H9 (cell line): ENCODE data around the gene ST6GALNAC3. TPM values are rescaled to one million over a fixed set of nuclear protein-coding genes. Genes with fewer than 3 reads are reported as not detected.

ENCODE experiments used
- DNase-seq: peaks from one replicate; pipeline ENCODE4 v3.0.0-alpha.2; 2017
- H2AFZ ChIP-seq: one replicate; pipeline ENCODE4 v1.6.1; 2013; ENCODE audit warnings: mild to moderate bottlenecking, low read length, control low read depth, moderate library complexity
- H2AK5ac ChIP-seq: 2 replicates; pipeline ENCODE4 v1.6.1; 2013; ENCODE audit warnings: low read length, control low read depth, mixed read lengths; ENCODE audit not compliant: insufficient read length
- H2BK120ac ChIP-seq: one replicate; pipeline ENCODE4 v1.6.1; 2013; ENCODE audit warnings: low read depth, mild to moderate bottlenecking, low read length, control low read depth, inconsistent platforms; ENCODE audit not compliant: poor library complexity, severe bottlenecking
- H2BK12ac ChIP-seq: 2 replicates; pipeline ENCODE4 v1.6.1; 2013; ENCODE audit warnings: low read length, control low read depth, mixed read lengths, low read depth; ENCODE audit not compliant: insufficient read length
- H2BK15ac ChIP-seq: 2 replicates; pipeline ENCODE4 v1.6.1; 2013; ENCODE audit warnings: low read depth, low read length, control low read depth
- H2BK20ac ChIP-seq: one replicate; pipeline ENCODE4 v1.6.1; 2013; ENCODE audit warnings: low read depth, mild to moderate bottlenecking, low read length, control low read depth, inconsistent platforms; ENCODE audit not compliant: poor library complexity, severe bottlenecking
- H2BK5ac ChIP-seq: 2 replicates; pipeline ENCODE4 v1.6.1; 2013; ENCODE audit warnings: low read length, control low read depth, mixed read lengths; ENCODE audit not compliant: insufficient read length
- H3K14ac ChIP-seq: 2 replicates; pipeline ENCODE4 v1.6.1; 2013; ENCODE audit warnings: low read length, control low read depth; ENCODE audit not compliant: insufficient read depth
- H3K18ac ChIP-seq: 2 replicates; pipeline ENCODE4 v1.6.1; 2013; ENCODE audit warnings: low read depth, mild to moderate bottlenecking, mixed read lengths, low read length, control low read depth; ENCODE audit not compliant: insufficient read length
- H3K23ac ChIP-seq: 2 replicates; pipeline ENCODE4 v1.6.1; 2013; ENCODE audit warnings: low read length, control low read depth, mixed read lengths, low read depth; ENCODE audit not compliant: insufficient read length
- H3K23me2 ChIP-seq: 2 replicates; pipeline ENCODE4 v1.6.1; 2013; ENCODE audit warnings: low read depth, mild to moderate bottlenecking, mixed read lengths, low read length, control low read depth; ENCODE audit not compliant: insufficient read length, poor library complexity, severe bottlenecking
- H3K27ac ChIP-seq: 2 replicates; pipeline ENCODE4 v1.5.1; 2013; ENCODE audit warnings: low read length, control low read depth, mixed read lengths, low read depth; ENCODE audit not compliant: insufficient read length
- H3K27me3 ChIP-seq: 2 replicates; pipeline ENCODE4 v1.6.1; 2013; ENCODE audit warnings: low read length, control low read depth, inconsistent platforms; ENCODE audit not compliant: insufficient read depth
- H3K4ac ChIP-seq: 2 replicates; pipeline ENCODE4 v1.6.1; 2013; ENCODE audit warnings: low read depth, mild to moderate bottlenecking, control low read depth, inconsistent platforms, low read length, moderate library complexity
- H3K4me1 ChIP-seq: 2 replicates; pipeline ENCODE4 v1.6.1; 2013; ENCODE audit warnings: low read length, control low read depth, inconsistent platforms; ENCODE audit not compliant: insufficient read depth
- H3K4me2 ChIP-seq: 2 replicates; pipeline ENCODE4 v1.6.1; 2013; ENCODE audit warnings: low read length, control low read depth, mixed read lengths; ENCODE audit not compliant: insufficient read length, insufficient read depth
- H3K56ac ChIP-seq: 2 replicates; pipeline ENCODE4 v1.6.1; 2013; ENCODE audit warnings: low read depth, mild to moderate bottlenecking, mixed read lengths, low read length, control low read depth; ENCODE audit not compliant: insufficient read length
- H3K79me1 ChIP-seq: 2 replicates; pipeline ENCODE4 v1.6.1; 2013; ENCODE audit warnings: low read depth, mild to moderate bottlenecking, moderate library complexity, low read length, control low read depth, inconsistent platforms; ENCODE audit not compliant: insufficient read depth, poor library complexity, severe bottlenecking
- H3K79me2 ChIP-seq: 2 replicates; pipeline ENCODE4 v1.6.1; 2013; ENCODE audit warnings: low read length, control low read depth, inconsistent platforms; ENCODE audit not compliant: insufficient read depth
- H3K9ac ChIP-seq: 2 replicates; pipeline ENCODE4 v1.6.1; 2013; ENCODE audit warnings: low read length, control low read depth, mixed read lengths; ENCODE audit not compliant: insufficient read length; ENCODE audit errors: extremely low read depth
- H3K9me3 ChIP-seq: one replicate; pipeline ENCODE4 v1.6.1; 2013; ENCODE audit warnings: low read depth, low read length, inconsistent platforms; ENCODE audit not compliant: control insufficient read depth
- H3T11ph ChIP-seq: one replicate; pipeline ENCODE4 v1.6.1; 2013; ENCODE audit warnings: mild to moderate bottlenecking, low read length, control low read depth, inconsistent platforms
- H4K20me1 ChIP-seq: one replicate; pipeline ENCODE4 v1.6.1; 2013; ENCODE audit not compliant: control insufficient read depth, insufficient read length, insufficient read depth
- H4K5ac ChIP-seq: 2 replicates; pipeline ENCODE4 v1.6.1; 2013; ENCODE audit warnings: low read depth, mild to moderate bottlenecking, mixed read lengths, low read length, control low read depth; ENCODE audit not compliant: insufficient read length
- H4K8ac ChIP-seq: replicated peaks from 2 replicates; pipeline ENCODE4 v1.6.1; 2013; ENCODE audit warnings: low read length, control low read depth, mixed read lengths, low read depth; ENCODE audit not compliant: insufficient read length
- H4K91ac ChIP-seq: 2 replicates; pipeline ENCODE4 v1.6.1; 2013; ENCODE audit warnings: low read depth, mild to moderate bottlenecking, moderate library complexity, mixed read lengths, low read length, control low read depth; ENCODE audit not compliant: insufficient read length
- H3K27ac Mint-ChIP-seq, 3 experiments: 2 replicates in 2 of 3; 3 replicates in 1 of 3; pipeline ENCODE4 v1.8.0; 2020 to 2021; ENCODE audit warnings: mixed read lengths in 3 of 3, mild to moderate bottlenecking in 1 of 3, moderate library complexity in 1 of 3
- H3K27me3 Mint-ChIP-seq: 2 replicates; pipeline ENCODE4 v1.8.0; 2021; ENCODE audit warnings: low read depth, mild to moderate bottlenecking, moderate library complexity, mixed read lengths
- H3K36me3 Mint-ChIP-seq, 3 experiments: 2 replicates in 2 of 3; 3 replicates in 1 of 3; pipeline ENCODE4 v1.8.0; 2020 to 2021; ENCODE audit warnings: low read depth in 3 of 3, mixed read lengths in 3 of 3; ENCODE audit not compliant: insufficient read depth in 1 of 3
- H3K4me1 Mint-ChIP-seq, 2 experiments: 2 replicates each; pipeline ENCODE4 v1.8.0; 2020; ENCODE audit warnings: mixed read lengths in 2 of 2
- H3K4me3 Mint-ChIP-seq, 2 experiments: 2 replicates in 1 of 2; 3 replicates in 1 of 2; pipeline ENCODE4 v1.8.0; 2020 to 2021; ENCODE audit warnings: mild to moderate bottlenecking in 2 of 2, mixed read lengths in 2 of 2, moderate library complexity in 1 of 2
- H3K9me3 Mint-ChIP-seq, 2 experiments: 2 replicates in 1 of 2; 3 replicates in 1 of 2; pipeline ENCODE4 v1.8.0; 2020; ENCODE audit warnings: mild to moderate bottlenecking in 2 of 2, mixed read lengths in 2 of 2, moderate library complexity in 1 of 2
- WGBS: extraction: QIAGEN DNeasy Blood & Tissue Kit; methylation state at CpG from one replicate; pipeline ENCODE4 v1.1.7; 2013; ENCODE audit warnings: missing lambda C conversion rate, low lambda C conversion rate, mixed read lengths; ENCODE audit not compliant: insufficient read length; ENCODE audit errors: extremely low coverage; 5-methylcytosine and 5-hydroxymethylcytosine counted together
- total RNA-seq: library from RNA; stranded (reverse); gene quantifications from 2 replicates; pipeline ENCODE4 v1.2.1, GENCODE V29; 2021
- TF ChIP-seq, protein P1 (sequence below): fragments of 200-600 bp; sonication (generic); conservative IDR thresholded peaks from 3 replicates; pipeline ENCODE4 v1.8.0; 2021; ENCODE audit warnings: antibody characterized with exemption, mild to moderate bottlenecking

Gene ST6GALNAC3
- total RNA-seq, 1 experiment from 2014 or later, result 11.2 TPM

GRCh38 chr1:76298399-76298798 lies 223.9 kb downstream of the ST6GALNAC3 start:
- Histone ChIP-seq H2BK20ac (no peak overlapping the region), H4K20me1 (no peaks in the 10 kb centered on the region), H4K91ac (no peak overlapping the region), H3K56ac (no peak overlapping the region), H2AFZ (no peak overlapping the region), H3K27me3 (no peaks in the 10 kb centered on the region), H3K4me2 (no peak overlapping the region), H3K18ac (no peak overlapping the region), H3K79me1 (no peaks in the 10 kb centered on the region), H2BK15ac (no peak overlapping the region), H3K4ac (no peak overlapping the region), H4K5ac (no peak overlapping the region), H2AK5ac (no peak overlapping the region), H3K9me3 (no peaks in the 10 kb centered on the region), H4K8ac (no peak overlapping the region), H2BK120ac (no peak overlapping the region), H2BK5ac (no peak overlapping the region), H3T11ph (no peak overlapping the region), H3K9ac (no peak overlapping the region), H3K4me1 (peaks cover 4% of the 10 kb centered on the region; the same call in 1 of the 2 replicates), H2BK12ac (no peak overlapping the region), H3K14ac (no peak overlapping the region), H3K79me2 (no peaks in the 10 kb centered on the region), H3K23me2 (no peaks in the 10 kb centered on the region), H3K27ac (no peak overlapping the region), H3K23ac (no peak overlapping the region)
- H3K36me3 Mint-ChIP-seq, result 0 out of 7 replicates have a peak, but pooled peaks cover 0 to 2% (median 0%) of the 10 kb centered on the region in 3 experiments
- H3K9me3 Mint-ChIP-seq, result no peaks in the 10 kb centered on the region
- H3K27ac Mint-ChIP-seq, result no peak overlapping the region
- peaks cover 53 to 56% of the 10 kb centered on the region in 2 experiments for H3K4me1 Mint-ChIP-seq
- no CpG with 5 or more reads among the region's 4 CpGs for WGBS
- TF ChIP-seq, protein P1, sequence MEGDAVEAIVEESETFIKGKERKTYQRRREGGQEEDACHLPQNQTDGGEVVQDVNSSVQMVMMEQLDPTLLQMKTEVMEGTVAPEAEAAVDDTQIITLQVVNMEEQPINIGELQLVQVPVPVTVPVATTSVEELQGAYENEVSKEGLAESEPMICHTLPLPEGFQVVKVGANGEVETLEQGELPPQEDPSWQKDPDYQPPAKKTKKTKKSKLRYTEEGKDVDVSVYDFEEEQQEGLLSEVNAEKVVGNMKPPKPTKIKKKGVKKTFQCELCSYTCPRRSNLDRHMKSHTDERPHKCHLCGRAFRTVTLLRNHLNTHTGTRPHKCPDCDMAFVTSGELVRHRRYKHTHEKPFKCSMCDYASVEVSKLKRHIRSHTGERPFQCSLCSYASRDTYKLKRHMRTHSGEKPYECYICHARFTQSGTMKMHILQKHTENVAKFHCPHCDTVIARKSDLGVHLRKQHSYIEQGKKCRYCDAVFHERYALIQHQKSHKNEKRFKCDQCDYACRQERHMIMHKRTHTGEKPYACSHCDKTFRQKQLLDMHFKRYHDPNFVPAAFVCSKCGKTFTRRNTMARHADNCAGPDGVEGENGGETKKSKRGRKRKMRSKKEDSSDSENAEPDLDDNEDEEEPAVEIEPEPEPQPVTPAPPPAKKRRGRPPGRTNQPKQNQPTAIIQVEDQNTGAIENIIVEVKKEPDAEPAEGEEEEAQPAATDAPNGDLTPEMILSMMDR, result no peak
- H3K27me3 Mint-ChIP-seq, result no peaks in the 10 kb centered on the region
- no peak overlapping the region for H3K4me3 Mint-ChIP-seq
- DNase-seq, result no peak
